Thyroid gland (tissue), 4 donors: Measurements from ENCODE around the gene MDFI.

ENCODE experiments used
- CTCF ChIP-seq, 6 experiments: fragments of 200-600 bp in 3 of 6; fragments of 450-650 bp in 3 of 6; sonication (generic) in 3 of 6; IDR thresholded peaks; one replicate each; pipeline ENCODE4 v1.5.1; 2016 to 2019; ENCODE audit warnings: antibody characterized with exemption in 6 of 6, mild to moderate bottlenecking in 2 of 6, inconsistent platforms in 1 of 6, moderate library complexity in 1 of 6
- POLR2A ChIP-seq, 2 donors: fragments of 450-650 bp; IDR thresholded peaks; one replicate each; pipeline ENCODE4 v1.6.1; 2017; ENCODE audit warnings: antibody characterized with exemption in 2 of 2, mild to moderate bottlenecking in 2 of 2, moderate library complexity in 1 of 2

- TF ChIP-seq CTCF (IDR thresholded peaks at IDR 0.05) (no peak), POLR2A (IDR thresholded peaks at IDR 0.05) (no peak)
These were observed 39.6 kb upstream of the MDFI start for GRCh38 chr6:41598670-41599014.
